Neural cell (in vitro differentiated cells): ENCODE results near the gene KLHL17. TPM values are rescaled to one million over a fixed set of nuclear protein-coding genes. Genes with fewer than 3 reads are reported as not detected.
A peak's percentile ranks its signal among the peaks of the same experiment; 100 is the strongest.

Experiments
- H2AFZ ChIP-seq: fragments of 200-600, 300-800 bp; sonication (generic), shearing (Covaris generic); 2 replicates; pipeline ENCODE4 v1.6.0; 2014; ENCODE audit warnings: low read depth, mild to moderate bottlenecking, antibody characterized with exemption, low read length, moderate library complexity
- H3F3A ChIP-seq: fragments of 200-600 bp; shearing (Covaris generic); 2 replicates; pipeline ENCODE4 v1.6.1; 2016; ENCODE audit warnings: mild to moderate bottlenecking, moderate library complexity, mixed read lengths, antibody characterized with exemption, low read length; ENCODE audit not compliant: insufficient read depth, poor library complexity, severe bottlenecking
- H3K27ac ChIP-seq: fragments of 200-600, 300-800 bp; sonication (generic), shearing (Covaris generic); 2 replicates; pipeline ENCODE4 v1.5.1; 2014; ENCODE audit warnings: mild to moderate bottlenecking, low read length, moderate library complexity
- H3K27me3 ChIP-seq: fragments of 300-800, 200-600 bp; sonication (generic), shearing (Covaris generic); 2 replicates; pipeline ENCODE4 v1.6.0; 2014; ENCODE audit warnings: mild to moderate bottlenecking, low read depth, low read length, moderate library complexity; ENCODE audit not compliant: insufficient read depth
- H3K36me3 ChIP-seq: fragments of 300-800, 200-600 bp; sonication (generic), shearing (Covaris generic); 2 replicates; pipeline ENCODE4 v1.5.1; 2014; ENCODE audit warnings: mild to moderate bottlenecking, antibody characterized with exemption, low read length, moderate library complexity; ENCODE audit not compliant: insufficient read depth
- H3K4me2 ChIP-seq: fragments of 300-800, 200-600 bp; sonication (generic), shearing (Covaris generic); 2 replicates; pipeline ENCODE4 v1.6.0; 2014; ENCODE audit warnings: mild to moderate bottlenecking, low read length
- H3K4me3 ChIP-seq: fragments of 300-800, 200-600 bp; sonication (generic), shearing (Covaris generic); 2 replicates; pipeline ENCODE4 v1.5.1; 2014; ENCODE audit warnings: mild to moderate bottlenecking, low read length, moderate library complexity
- H3K79me2 ChIP-seq: fragments of 200-600 bp; shearing (Covaris generic); replicated peaks from 2 replicates; pipeline ENCODE4 v1.6.0; 2014; ENCODE audit warnings: mild to moderate bottlenecking, low read length, moderate library complexity; ENCODE audit not compliant: insufficient read depth
- H3K9ac ChIP-seq: fragments of 300-800, 200-600 bp; sonication (generic), shearing (Covaris generic); 2 replicates; pipeline ENCODE4 v1.6.1; 2016; ENCODE audit warnings: mild to moderate bottlenecking, low read length, mixed read lengths
- H3K9me2 ChIP-seq: fragments of 200-600 bp; shearing (Covaris generic); 2 replicates; pipeline ENCODE4 v1.6.1; 2016; ENCODE audit warnings: mild to moderate bottlenecking, low read length, mixed read lengths; ENCODE audit not compliant: insufficient read depth
- H3K9me3 ChIP-seq: fragments of 200-600, 300-800 bp; sonication (generic), shearing (Covaris generic); 2 replicates; pipeline ENCODE4 v1.6.1; 2016; ENCODE audit warnings: mild to moderate bottlenecking, mixed run types, low read length, moderate library complexity, mixed read lengths
- H4K20me1 ChIP-seq: fragments of 200-600 bp; shearing (Covaris generic); 2 replicates; pipeline ENCODE4 v1.6.1; 2016; ENCODE audit warnings: mild to moderate bottlenecking, mixed run types; ENCODE audit not compliant: insufficient read depth
- CTCF ChIP-seq: fragments of 450-650 bp; IDR thresholded peaks from 2 replicates; pipeline ENCODE4 v1.5.1; 2014; ENCODE audit warnings: antibody characterized with exemption, mild to moderate bottlenecking, moderate library complexity; ENCODE audit not compliant: poor library complexity, severe bottlenecking
- EP300 ChIP-seq: fragments of 450-650 bp; conservative IDR thresholded peaks from 2 replicates; pipeline ENCODE4 v1.6.1; 2014; ENCODE audit warnings: antibody characterized with exemption, mild to moderate bottlenecking, moderate library complexity; ENCODE audit not compliant: poor library complexity, severe bottlenecking
- EZH2 ChIP-seq: fragments of 200-600, 300-800 bp; shearing (Covaris generic), sonication (generic); IDR thresholded peaks from 2 replicates; pipeline ENCODE4 v1.6.1; 2014; ENCODE audit warnings: antibody characterized with exemption, low read length, borderline replicate concordance, mild to moderate bottlenecking; ENCODE audit not compliant: insufficient read depth, poor library complexity, severe bottlenecking
- MXI1 ChIP-seq: fragments of 450-650 bp; conservative IDR thresholded peaks from 2 replicates; pipeline ENCODE4 v1.6.1; 2014; ENCODE audit warnings: antibody characterized with exemption, mild to moderate bottlenecking; ENCODE audit not compliant: poor library complexity, severe bottlenecking
- POLR2AphosphoS5 ChIP-seq: IDR thresholded peaks from 2 replicates; pipeline ENCODE4 v1.6.1; 2012
- RAD21 ChIP-seq: fragments of 450-650 bp; conservative IDR thresholded peaks from 2 replicates; pipeline ENCODE4 v1.6.1; 2014; ENCODE audit warnings: antibody characterized with exemption, mild to moderate bottlenecking, moderate library complexity
- REST ChIP-seq: IDR thresholded peaks from 2 replicates; pipeline ENCODE4 v1.6.1; 2012; ENCODE audit warnings: borderline replicate concordance
- SMC3 ChIP-seq: fragments of 450-650 bp; conservative IDR thresholded peaks from 2 replicates; pipeline ENCODE4 v1.6.1; 2014; ENCODE audit warnings: antibody characterized with exemption, mild to moderate bottlenecking, moderate library complexity; ENCODE audit not compliant: poor library complexity
- TAF1 ChIP-seq: IDR thresholded peaks from 2 replicates; pipeline ENCODE4 v1.6.1; 2012; ENCODE audit warnings: low read depth
- polyA plus RNA-seq: library from polyadenylated mRNA; depleted of rRNA; stranded (reverse); fragments of >200 nt; gene quantifications from 2 replicates; pipeline ENCODE4 v1.2.3, GENCODE V29; 2014

KLHL17 gene
- polyA plus RNA-seq, 1 donor from 2014 or later: 52.3 TPM

GRCh38 chr1:995665-996633 lies 35.6 kb downstream of the KLHL17 start:
- Histone ChIP-seq H2AFZ (no peak overlapping the region), H3K27ac (no peak overlapping the region), H3K4me2 (no peak overlapping the region), H3F3A (no peaks in the 10 kb centered on the region), H3K9me3 (no peaks in the 10 kb centered on the region), H3K79me2 (no peaks in the 10 kb centered on the region), H3K27me3 (no peaks in the 10 kb centered on the region), H3K9me2 (no peaks in the 10 kb centered on the region), H3K4me3 (no peak overlapping the region), H4K20me1 (no peaks in the 10 kb centered on the region), H3K9ac (no peak overlapping the region), H3K36me3 (no peaks in the 10 kb centered on the region)
- TF ChIP-seq POLR2AphosphoS5 (no peak), CTCF (no peak), REST (no peak), MXI1 (no peak), SMC3 (no peak)

DNA sequence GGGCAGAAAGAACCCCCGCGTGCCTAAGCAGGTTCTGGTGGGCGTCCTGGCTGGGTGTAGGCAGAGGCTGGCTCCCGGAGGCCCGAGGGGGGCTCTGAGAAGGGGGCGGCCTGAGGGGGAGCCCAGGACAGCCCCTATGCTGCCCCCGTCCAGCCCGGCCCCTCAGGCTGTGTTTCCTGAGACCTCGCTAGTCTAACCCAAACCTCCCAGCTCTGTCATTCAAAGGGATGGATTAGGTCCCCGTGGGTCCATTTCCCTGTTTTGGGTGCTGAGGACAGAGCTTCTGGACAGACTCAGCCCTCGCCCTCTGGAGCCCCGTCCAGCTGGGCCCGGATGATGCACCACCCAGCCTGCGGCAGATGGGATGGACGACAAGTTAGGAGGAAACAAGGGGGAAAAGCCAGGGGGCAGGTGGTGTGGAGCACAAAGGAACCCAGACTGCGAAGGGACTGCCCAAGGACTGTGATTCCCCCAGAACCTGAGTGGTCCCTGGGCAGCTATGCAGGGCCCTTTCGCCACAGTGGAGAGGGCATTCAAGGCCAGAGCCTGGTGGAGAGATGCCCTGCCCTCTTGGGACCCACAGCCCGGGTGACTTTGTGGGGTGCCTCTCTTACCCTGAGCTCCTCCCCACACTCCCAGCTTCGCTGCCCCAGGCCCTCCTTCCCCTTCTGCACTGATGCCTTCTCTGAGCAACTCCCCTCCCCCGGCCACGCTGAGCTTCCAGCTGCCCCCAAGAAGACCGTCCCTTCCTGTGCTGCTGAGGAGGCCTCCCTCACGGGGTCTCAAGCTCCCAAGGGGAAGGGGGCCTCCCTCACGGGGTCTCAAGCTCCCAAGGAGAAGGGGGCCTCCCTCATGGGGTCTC lies 36.7 kb downstream of the KLHL17 start:
- H3K4me2 ChIP-seq: no peak overlapping the region
- no peak for TF ChIP-seq EP300
- TF ChIP-seq REST: no peak
- no peak for TF ChIP-seq MXI1
- TF ChIP-seq SMC3: no peak
- no peak for TF ChIP-seq POLR2AphosphoS5
- no peak for TF ChIP-seq EZH2
- no peak for TF ChIP-seq RAD21
- TF ChIP-seq TAF1: no peak
- TF ChIP-seq CTCF: no peak
- peak overlapping the region; percentile 91 for H3K4me3 ChIP-seq
- no peaks in the 10 kb centered on the region for H3F3A ChIP-seq
- no peaks in the 10 kb centered on the region for H4K20me1 ChIP-seq
- no peak overlapping the region for H2AFZ ChIP-seq
- H3K9me3 ChIP-seq: no peaks in the 10 kb centered on the region
- no peak overlapping the region for H3K9ac ChIP-seq
- H3K27ac ChIP-seq: no peak overlapping the region
- no peaks in the 10 kb centered on the region for H3K27me3 ChIP-seq
- H3K9me2 ChIP-seq: no peaks in the 10 kb centered on the region
- H3K79me2 ChIP-seq: peaks cover 2% of the 10 kb centered on the region
- no peaks in the 10 kb centered on the region for H3K36me3 ChIP-seq
